ENCODE results near the gene KIF20B.

The KIF20B gene

DNA sequence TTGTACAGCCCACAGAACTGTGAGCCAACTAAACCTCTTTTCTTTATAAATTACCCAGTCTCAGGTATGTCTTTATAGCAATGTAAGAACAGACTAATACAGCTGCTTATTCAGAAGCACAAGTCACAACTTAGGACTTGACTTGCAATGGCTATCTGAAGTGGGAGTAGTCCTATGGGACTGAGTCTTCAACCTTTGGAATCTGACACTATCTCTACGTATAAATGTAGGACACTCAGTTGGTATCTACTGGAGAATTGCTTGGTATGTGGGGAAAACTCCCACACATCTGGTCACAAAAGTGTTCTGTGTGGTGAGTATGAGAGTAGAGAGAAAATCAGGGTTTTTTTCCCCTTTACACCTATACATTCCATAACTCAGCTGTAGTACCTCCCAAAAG lies 44.1 kb upstream of the KIF20B start:
- no peak for DNase-seq (ENCODE audit: insufficient read length, low spot score)
- no peak for FAIRE-seq
- TF ChIP-seq, protein P1, sequence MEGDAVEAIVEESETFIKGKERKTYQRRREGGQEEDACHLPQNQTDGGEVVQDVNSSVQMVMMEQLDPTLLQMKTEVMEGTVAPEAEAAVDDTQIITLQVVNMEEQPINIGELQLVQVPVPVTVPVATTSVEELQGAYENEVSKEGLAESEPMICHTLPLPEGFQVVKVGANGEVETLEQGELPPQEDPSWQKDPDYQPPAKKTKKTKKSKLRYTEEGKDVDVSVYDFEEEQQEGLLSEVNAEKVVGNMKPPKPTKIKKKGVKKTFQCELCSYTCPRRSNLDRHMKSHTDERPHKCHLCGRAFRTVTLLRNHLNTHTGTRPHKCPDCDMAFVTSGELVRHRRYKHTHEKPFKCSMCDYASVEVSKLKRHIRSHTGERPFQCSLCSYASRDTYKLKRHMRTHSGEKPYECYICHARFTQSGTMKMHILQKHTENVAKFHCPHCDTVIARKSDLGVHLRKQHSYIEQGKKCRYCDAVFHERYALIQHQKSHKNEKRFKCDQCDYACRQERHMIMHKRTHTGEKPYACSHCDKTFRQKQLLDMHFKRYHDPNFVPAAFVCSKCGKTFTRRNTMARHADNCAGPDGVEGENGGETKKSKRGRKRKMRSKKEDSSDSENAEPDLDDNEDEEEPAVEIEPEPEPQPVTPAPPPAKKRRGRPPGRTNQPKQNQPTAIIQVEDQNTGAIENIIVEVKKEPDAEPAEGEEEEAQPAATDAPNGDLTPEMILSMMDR (IDR thresholded peaks at IDR 0.05; ENCODE audit: insufficient read depth, missing control alignments) = no peak

DNA sequence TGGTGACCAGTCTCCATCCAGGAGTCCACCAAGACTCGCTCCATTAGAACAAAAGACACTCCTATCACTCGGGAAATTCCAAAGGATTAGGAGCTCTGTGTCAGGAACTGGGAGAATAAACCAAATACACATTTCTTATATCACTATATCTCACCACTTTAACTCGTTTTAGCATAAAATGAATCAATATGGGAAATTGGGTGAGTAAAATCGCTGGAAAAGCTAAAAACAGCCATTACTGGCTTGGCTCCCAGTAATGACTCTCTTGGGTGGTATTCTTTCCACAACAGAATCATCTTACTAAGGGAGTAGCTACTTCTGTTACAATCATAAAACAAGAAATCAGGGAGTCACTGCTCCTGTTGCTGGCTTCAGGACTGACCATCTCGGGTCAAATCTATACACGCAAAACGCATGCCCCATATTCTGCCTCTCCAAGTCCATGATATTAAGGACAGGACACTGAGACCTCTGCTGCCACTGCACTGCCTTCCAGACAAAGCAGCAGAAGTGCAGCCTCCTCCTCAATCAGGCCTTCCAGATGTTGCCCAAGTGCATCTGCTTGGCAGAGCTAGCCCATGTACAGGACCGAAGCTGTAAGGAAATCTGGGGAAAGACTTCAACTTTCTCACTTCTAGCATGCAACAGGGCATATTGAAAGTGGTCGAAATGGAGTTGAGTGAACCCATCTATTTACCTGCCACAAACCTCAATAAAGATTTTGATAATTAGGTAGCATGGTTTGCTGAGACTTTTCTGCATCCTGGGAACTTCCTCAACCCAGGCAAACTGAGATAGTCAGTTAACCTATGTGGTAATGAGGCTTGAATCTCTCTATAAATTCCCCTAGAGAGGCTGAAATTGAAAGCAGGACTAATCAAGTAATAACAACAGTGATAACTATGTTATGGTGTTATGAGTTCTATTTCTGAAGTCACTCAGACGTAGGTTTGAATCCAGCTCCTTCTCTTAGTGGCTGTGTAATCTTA lies 42.0 kb upstream of the KIF20B start:
- DNase-seq (ENCODE audit: insufficient read length, low spot score) (no peak), FAIRE-seq (no peak)
- TF ChIP-seq, protein P1 (IDR thresholded peaks at IDR 0.05; ENCODE audit: insufficient read depth, missing control alignments) = no peak

DNA sequence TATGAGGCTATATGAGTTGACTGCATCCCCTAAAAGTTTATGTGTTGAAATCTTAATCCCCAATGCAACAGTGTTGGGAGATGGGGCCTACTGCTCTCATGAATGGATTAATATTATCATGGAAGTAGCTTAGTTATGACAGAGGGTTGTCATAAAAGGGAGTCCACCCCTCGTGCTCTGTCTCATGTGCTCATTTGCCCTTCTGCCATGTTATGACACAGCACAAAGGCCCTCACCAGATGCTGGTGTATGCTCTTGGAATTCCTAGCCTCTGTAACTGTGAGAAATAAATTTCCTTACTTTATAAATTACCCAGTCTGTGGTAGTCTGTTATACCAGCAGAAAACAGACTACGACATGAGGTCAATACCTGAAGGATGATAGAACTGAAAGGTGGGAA lies 38.8 kb upstream of the KIF20B start:
- no peak for DNase-seq (ENCODE audit: insufficient read length, low spot score)
- no peak for FAIRE-seq
- TF ChIP-seq, protein P1 (IDR thresholded peaks at IDR 0.05; ENCODE audit: insufficient read depth, missing control alignments) = no peak

DNA sequence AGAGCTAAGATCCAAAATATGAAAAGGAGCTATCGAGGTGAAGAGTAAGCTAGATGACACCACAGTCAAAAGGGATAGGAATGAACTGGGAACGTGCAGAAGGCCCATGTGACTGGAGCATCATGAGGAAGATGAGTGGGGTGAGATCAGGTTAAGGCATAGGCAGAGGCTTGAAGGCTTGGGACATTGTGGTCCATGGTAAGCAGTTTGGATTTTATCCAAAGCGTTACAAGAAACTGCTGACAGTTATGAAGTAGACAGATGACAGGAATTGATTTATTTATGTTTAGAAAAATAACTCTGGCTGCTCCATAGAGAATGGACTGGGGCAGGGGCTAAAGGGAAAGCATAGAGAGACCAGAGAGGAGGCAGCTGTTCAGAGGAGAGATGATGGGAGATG lies 38.2 kb upstream of the KIF20B start:
- FAIRE-seq (no peak), DNase-seq (ENCODE audit: insufficient read length, low spot score) (no peak)
- TF ChIP-seq, protein P1 (IDR thresholded peaks at IDR 0.05; ENCODE audit: insufficient read depth, missing control alignments) = no peak

DNA sequence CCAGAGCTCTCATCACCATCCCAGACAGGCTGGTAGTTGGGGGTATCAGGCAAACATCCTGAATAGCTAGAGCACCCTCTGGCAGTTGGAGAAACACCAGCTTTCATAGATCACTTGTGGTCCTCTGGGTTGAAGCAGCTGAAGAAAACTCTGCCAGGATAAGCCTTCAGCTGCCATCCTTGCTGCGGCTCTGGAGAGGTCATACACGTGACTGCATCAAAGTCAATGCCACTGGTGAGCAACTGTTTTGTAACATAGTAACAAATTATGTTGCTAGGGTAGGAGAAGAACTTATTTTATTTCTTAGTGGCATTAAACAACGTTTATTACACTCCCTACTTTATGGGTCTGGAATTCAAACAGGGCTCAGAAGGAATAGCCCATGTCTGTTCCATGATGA lies 37.2 kb upstream of the KIF20B start:
- no peak for FAIRE-seq
- DNase-seq (ENCODE audit: insufficient read length, low spot score) = no peak
- TF ChIP-seq, protein P1 (IDR thresholded peaks at IDR 0.05; ENCODE audit: insufficient read depth, missing control alignments) = no peak

DNA sequence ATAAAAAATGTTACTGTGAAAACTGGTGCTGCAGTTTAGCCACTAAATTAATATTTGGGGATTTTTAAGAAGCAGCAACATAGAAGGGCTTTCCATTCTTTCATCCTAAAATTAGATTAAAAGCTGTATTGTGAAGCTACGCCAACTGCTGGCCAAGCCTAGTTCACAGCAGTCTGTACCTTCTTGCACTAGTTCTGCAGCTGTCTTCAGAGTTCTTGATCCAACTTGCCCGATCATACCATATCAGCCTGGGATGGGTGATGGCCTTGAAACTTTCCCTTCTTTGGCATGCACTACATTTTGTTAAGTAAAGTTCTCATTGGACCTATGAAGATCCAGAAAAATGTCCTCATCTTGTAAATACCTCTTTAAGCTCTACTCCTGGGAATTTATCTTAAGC lies 36.1 kb upstream of the KIF20B start:
- TF ChIP-seq, protein P1 (IDR thresholded peaks at IDR 0.05; ENCODE audit: insufficient read depth, missing control alignments) = no peak
- FAIRE-seq (no peak), DNase-seq (ENCODE audit: insufficient read length, low spot score) (no peak)

DNA sequence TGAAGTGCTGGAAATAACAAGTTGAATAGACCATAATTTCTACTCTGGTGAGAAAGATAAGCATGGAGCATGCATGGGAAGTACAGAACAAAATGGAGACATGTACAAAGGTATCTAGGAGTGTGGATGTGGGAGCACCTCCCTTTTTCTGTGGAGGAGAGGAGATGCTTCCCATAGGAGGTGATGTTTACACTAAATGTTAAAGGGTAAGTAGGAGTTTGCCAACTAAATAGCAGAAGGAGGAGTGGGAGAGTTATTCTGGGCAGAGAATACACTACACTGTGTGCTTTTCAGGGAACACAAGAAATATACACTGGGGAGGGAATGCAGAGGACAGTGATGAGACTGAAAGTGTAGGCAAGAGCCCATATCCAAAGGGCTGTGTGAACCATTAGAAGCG lies 35.3 kb upstream of the KIF20B start:
- no peak for FAIRE-seq
- DNase-seq (ENCODE audit: insufficient read length, low spot score) = no peak
- TF ChIP-seq, protein P1 (IDR thresholded peaks at IDR 0.05; ENCODE audit: insufficient read depth, missing control alignments) = no peak

Measured in D721Med (cell line).